NCI-H2107 (cell line): Measurements from ENCODE around the gene IL27RA.
"Not testable (repeated sequence)": the region's sequence is repeated elsewhere in the genome, so short reads cannot be mapped to it uniquely, and the experiment has no call there.

ENCODE experiments used
- DNase-seq: peaks from one replicate; lab custom pipeline; 2025; lab: John Stamatoyannopoulos, UW

The IL27RA gene

DNA sequence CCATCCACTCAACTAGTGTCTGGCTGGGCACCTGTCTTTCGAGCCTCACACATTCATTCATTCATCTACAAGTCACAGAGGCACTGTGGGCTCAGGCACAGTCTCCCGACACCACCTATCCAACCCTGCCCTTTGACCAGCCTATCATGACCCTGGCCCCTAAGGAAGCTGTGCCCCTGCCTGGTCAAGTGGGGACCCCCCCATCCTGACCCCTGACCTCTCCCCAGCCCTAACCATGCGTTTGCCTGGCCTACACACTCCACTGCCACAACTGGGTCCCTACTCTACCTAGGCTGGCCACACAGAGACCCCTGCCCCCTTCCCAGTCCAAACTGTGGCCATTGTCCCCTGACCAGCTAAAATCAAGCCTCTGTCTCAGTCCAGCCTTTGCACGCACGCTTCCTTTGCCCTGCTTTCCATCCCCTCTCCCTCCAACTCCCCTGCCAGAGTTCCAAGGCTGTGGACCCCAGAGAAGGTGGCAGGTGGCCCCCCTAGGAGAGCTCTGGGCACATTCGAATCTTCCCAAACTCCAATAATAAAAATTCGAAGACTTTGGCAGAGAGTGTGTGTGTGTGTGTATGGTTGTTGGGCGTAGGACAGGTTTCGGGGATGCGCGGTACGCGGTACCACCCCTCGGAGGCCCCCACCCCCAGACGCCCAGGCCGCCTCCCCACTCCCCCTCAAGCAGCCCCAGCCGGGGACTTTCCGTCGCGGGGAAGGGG lies 404 bp upstream of the IL27RA start:
- DNase-seq: no peak

DNA sequence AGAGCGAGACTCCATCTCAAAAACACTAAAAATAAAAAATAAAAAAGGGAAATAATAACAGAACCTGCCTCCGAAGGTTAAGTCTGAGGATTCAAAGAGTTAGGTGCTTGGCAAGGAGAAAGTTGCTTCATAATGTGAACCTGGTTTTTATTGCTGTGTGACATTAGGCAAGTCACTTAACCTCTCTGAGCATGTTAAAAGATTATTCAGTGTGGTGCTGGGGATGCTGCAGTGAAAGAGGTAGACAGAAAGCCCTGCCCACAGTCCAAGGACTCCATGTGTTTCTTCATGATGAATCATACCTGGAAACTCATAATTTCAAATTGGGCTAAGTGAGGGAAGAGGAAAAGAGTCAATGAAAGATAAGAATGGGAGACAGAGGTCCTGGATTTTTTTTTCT lies 2.4 kb downstream of the IL27RA start:
- no peak for DNase-seq

DNA sequence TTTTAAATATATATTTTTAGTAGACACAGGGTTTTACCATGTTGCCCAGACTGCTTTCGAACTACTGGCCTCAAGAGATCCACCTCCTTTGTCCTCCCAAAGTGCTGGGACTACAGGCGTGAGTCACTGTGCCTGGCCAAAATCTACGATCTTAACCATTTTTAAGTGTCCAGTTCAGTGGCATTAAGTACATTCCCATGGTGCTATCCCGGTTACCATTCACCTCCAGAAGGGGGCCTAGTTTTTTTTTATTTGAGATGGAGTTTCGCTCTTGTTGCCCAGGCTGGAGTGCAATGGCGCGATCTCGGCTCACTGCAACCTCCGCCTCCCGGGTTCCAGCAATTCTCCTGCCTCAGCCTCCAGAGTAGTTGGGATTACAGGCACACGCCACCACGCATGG lies 3.6 kb downstream of the IL27RA start:
- DNase-seq: not testable (repeated sequence)

DNA sequence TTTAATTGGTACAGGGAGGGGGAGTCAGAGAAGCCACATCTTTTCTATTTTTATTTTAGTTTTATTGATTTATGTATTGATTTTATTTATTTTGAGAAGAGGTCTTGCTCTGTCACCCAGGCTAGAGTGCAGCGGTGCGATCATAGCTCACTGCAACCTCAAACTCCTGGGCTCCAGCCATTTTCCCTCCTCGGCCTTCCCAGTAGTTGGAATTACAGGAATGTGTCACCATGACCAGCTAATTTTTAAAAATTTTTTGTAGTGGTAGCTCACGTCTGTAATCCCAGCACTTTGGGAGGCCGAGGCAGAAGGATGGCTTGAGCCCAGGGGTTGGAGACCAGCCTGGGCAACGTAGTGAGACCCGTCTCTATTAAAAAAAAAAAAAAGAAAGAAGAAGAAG lies 4.1 kb downstream of the IL27RA start:
- no peak for DNase-seq

GRCh38 chr19:14039181-14039580 lies 7.6 kb downstream of the IL27RA start:
- DNase-seq: no peak

- DNase-seq: not testable (repeated sequence)
Measured at GRCh38 chr19:14042659-14043608, 11.4 kb downstream of the IL27RA start.

DNA sequence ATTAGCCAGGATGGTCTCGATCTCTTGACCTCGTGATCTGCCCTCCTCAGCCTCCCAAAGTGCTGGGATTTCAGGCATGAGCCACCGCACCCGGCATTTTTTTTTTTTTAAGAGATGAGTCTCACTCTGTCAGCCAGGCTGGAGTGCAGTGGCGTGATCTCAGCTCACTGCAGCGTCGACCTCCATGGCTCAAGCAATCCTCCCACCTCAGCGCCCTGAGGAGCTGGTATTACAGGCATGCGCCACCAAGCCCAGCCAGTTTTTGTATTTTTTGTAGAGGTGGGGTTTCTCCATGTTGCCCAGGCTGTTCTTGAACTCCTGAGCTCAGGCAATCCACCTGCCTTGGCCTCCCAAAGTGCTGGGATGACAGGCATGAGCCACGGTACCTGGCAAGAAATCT lies 16.3 kb downstream of the IL27RA start:
- DNase-seq: not testable (repeated sequence)

- DNase-seq: no peak
Measured at GRCh38 chr19:14048443-14049153, 17.0 kb downstream of the IL27RA start.

GRCh38 chr19:14050512-14050911 lies 18.9 kb downstream of the IL27RA start:
- no peak for DNase-seq

GRCh38 chr19:14050961-14051360 lies 19.4 kb downstream of the IL27RA start:
- not testable (repeated sequence) for DNase-seq

GRCh38 chr19:14051980-14052379 lies 20.4 kb downstream of the IL27RA start:
- no peak for DNase-seq

DNA sequence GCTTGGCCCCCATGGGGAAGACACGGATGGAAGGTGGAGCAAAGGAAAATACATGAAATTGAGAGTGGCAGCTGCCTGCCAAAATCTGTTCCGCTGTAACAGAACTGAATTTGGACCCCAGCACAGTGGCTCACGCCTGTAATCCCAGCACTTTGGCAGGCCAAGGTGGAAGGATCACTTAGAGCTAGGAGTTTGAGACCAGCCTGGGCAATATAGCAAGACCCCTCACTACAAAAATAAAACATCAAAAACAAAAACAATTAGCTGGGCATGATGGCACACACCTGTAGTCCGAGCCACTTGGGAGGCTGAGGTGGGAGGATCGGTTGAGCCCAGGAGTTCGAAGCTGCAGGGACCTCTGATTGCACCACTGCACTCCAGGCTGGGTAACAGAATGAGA lies 20.9 kb downstream of the IL27RA start:
- DNase-seq: no peak

DNA sequence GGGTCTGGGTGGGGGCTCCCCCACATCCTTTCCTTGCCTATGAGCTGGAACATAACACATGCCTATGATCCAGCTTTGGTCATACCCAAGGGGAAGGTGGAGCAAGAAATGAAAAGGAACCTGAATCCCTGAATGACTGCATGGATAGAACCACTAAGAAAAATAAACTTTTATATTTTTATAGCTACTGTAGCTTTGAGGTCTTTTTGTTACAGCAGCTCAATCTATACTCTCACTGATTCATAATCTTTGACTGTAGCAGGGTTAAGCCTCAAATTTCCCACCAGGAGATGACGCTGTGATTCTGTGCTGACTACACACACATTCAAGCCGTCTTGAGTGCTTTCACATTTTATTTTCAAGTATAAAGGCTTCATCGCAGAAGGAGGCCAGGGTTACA lies 21.5 kb downstream of the IL27RA start:
- no peak for DNase-seq

DNA sequence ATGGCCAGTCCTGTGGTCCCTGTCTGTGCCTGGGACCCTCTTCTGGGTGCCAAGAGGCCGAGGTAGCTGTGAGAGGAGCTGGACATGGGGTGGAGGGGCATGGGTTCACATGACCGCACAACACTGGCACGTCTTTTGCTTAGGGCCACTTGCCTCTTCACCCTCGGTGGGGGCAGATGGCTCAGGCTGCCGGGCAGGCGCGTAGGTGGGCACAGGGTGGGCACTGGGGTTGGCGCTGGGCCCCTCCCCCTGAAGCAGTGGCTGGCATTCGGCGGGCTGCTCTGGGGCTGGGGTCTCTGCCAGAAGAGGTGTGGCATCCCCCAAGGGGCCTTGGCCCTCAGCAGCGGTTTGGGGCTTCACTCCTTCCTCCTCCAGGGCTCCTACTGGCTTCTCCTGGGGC lies 21.9 kb downstream of the IL27RA start:
- DNase-seq: no peak

GRCh38 chr19:14054099-14054498 lies 22.5 kb downstream of the IL27RA start:
- DNase-seq: no peak

GRCh38 chr19:14054721-14055120 lies 23.2 kb downstream of the IL27RA start:
- DNase-seq: no peak

- no peak for DNase-seq
Measured at GRCh38 chr19:14055396-14055795, 23.8 kb downstream of the IL27RA start.

DNA sequence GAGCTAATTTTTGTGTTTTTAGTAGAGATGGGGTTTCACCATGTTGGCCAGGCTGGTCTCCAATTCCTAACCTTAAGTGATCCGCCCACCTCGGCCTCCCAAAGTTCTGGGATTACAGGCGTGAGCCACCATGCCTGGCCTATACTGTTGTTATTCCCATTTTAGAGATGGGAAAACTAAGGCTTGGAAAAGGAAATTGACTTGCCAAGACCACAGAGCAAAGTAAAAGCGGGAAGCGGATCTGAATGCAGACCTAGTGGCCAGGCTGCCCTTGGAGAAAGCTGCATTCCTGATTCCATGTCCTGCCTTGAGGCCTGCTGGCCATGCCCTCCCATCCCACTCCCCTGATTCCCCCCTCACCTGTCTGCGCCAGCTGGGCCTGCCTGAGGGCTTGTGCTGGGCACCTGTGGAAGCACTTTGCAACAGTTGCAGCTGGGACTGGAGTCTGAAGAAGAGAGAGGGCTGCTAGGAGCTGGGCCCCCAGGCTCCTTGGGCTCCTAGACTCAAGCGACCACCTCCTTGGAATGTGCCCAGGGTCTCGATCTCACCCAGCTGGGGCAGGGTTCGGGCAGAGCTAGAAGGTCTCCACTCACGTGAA lies 24.6 kb downstream of the IL27RA start:
- no peak for DNase-seq

DNA sequence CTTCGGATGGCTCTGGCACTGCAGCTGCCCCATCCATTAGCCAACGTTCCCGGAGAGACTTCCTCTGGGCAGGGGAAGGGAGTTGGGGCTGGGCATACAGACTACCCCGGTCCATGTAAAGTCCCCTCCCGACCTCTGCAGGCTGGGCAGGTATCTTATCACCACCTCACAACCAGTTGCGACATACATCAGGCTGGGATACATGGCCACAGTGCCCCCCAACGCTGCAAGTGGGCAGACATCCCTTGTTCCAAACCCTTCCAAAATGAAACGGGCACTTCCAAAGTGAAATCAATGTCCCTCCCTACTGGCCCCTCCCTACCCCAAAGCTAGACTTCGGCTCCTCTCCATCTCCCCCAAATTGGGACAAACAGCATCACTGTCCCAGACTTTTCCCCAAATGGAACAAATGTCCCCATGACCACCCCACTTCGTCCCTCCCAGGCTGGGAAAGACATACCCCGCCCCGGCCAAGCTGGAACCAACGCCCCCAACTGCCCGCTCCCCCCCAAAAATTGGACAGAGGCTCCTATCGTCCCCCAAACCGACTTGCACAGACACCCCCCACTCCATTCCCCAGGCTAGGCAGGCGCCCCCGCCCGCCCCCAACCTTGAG lies 25.3 kb downstream of the IL27RA start:
- DNase-seq: no peak

DNA sequence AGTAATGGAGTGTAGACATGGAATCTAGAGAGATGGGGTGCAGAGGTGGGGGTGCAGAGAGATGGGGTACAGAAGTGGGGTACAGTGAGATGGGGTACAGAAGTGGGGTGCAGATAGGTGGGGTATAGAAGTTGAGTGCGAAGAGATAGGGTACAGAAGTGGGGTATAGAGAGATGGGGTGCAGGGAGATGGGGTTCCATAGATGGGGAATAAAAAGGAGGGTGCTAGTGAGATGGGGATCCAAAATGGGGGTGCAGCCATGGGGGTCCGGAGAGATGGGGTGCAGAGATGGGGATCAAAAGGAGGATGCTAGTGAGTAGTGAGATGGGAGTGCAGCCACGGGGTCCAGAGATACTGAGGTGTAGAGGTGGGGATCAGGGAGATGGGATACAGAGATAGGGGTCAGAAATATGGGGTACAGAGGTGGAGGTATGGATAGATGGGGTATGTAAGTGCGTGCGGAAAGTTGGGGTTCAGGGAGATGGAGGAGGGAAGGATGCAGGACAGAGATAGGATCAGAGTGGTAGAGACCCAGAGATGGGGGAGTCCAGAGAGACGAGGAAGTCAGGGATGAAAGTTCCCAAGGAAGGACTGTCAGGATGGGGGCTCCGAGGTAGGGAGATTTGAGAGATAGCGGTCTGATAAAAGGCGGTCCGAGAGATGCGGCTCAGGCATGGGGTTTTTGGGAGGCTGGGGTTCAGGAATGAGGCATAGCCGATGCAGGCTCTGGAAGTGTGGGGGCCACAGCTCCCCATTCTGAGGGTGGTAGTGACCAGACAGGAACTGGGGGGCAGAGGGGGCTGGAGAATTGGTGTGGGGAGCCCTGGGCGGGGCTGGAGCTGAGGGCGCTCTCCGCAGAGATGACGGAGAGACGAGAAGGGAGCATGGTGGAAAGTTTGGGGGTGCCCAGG lies 26.9 kb downstream of the IL27RA start:
- no peak for DNase-seq

GRCh38 chr19:14059093-14059480 lies 27.5 kb downstream of the IL27RA start:
- DNase-seq: no peak
